Right ventricle myocardium inferior (tissue), 1 donor: ENCODE results near the gene UNC13C. TPM values are rescaled to one million over a fixed set of nuclear protein-coding genes. Genes with fewer than 3 reads are reported as not detected.

Source experiments
- ATAC-seq: fragments of 200-7000 bp; cut with Tn5 transposase; one replicate; pipeline ENCODE4 v1.9.1; 2020; ENCODE audit warnings: mild to moderate bottlenecking, moderate library complexity
- DNase-seq: peaks from one replicate; pipeline ENCODE4 v3.0.0; 2021; ENCODE audit errors: missing footprints
- intact Hi-C: fragments of 100-400 bp; cut with DNase I; formaldehyde crosslinking; loops from one replicate; pipeline ENCODE4 v1.11.0; 2022
- total RNA-seq: library from RNA; stranded (reverse); fragmentation: NEBNext Ultra II Directional; extraction: Animal tissue kit (Norgen Biotek cat#: 25700); gene quantifications from one replicate; pipeline ENCODE4 v1.2.1, GENCODE V29; 2021
- donor health status: DM: no; HTN: yes; CAD: no; lungs with severe emphysema.

The UNC13C gene
- total RNA-seq, 1 donor from 2014 or later, result 0.08 TPM

GRCh38 chr15:54256190-54256589 is 277.9 kb downstream of the UNC13C start:
- no peak for DNase-seq
- intact Hi-C loops, result no loop called here
- no peak for ATAC-seq

- intact Hi-C loops, result no loop called here
- ATAC-seq, result no peak
- DNase-seq, result no peak
These were observed 295.7 kb downstream of the UNC13C start for GRCh38 chr15:54273928-54274327.

GRCh38 chr15:54277834-54278233 is 299.6 kb downstream of the UNC13C start:
- no peak for ATAC-seq
- intact Hi-C loops, result no loop called here
- DNase-seq, result no peak

GRCh38 chr15:54280726-54281125 is 302.5 kb downstream of the UNC13C start:
- ATAC-seq (no peak), DNase-seq (no peak)
- intact Hi-C loops, result no loop called here

GRCh38 chr15:54282228-54282836 is 304.1 kb downstream of the UNC13C start:
- intact Hi-C loops, result no loop called here
- DNase-seq (no peak), ATAC-seq (no peak)

GRCh38 chr15:54288049-54288448 is 309.8 kb downstream of the UNC13C start:
- ATAC-seq (no peak), DNase-seq (no peak)
- intact Hi-C loops, result no loop called here

- ATAC-seq (no peak), DNase-seq (no peak)
- intact Hi-C loops, result no loop called here
These were observed 311.4 kb downstream of the UNC13C start for GRCh38 chr15:54289590-54290136.

- intact Hi-C loops, result no loop called here
- DNase-seq (no peak), ATAC-seq (no peak)
These were observed 320.2 kb downstream of the UNC13C start for GRCh38 chr15:54298396-54298795.

- ATAC-seq, result no peak
These were observed 326.1 kb downstream of the UNC13C start for GRCh38 chr15:54304321-54304720.

GRCh38 chr15:54305138-54305537 is 326.9 kb downstream of the UNC13C start:
- ATAC-seq (no peak), DNase-seq (no peak)
- intact Hi-C loops, result no loop called here

More at GRCh38 chr15:54304321-54304720, 326.1 kb downstream of the UNC13C start:
- intact Hi-C loops, result no loop called here
- no peak for DNase-seq

GRCh38 chr15:54307252-54307902 is 329.1 kb downstream of the UNC13C start:
- intact Hi-C loops, result no loop called here
- ATAC-seq, result no peak
- no peak for DNase-seq

- intact Hi-C loops, result no loop called here
- DNase-seq (no peak), ATAC-seq (no peak)
These were observed 329.7 kb downstream of the UNC13C start for GRCh38 chr15:54307926-54308325.

- intact Hi-C loops, result no loop called here
- no peak for DNase-seq
- no peak for ATAC-seq
These were observed 334.3 kb downstream of the UNC13C start for GRCh38 chr15:54312528-54312927.

GRCh38 chr15:54321426-54321825 is 343.2 kb downstream of the UNC13C start:
- DNase-seq, result no peak
- intact Hi-C loops, result no loop called here
- no peak for ATAC-seq

- intact Hi-C loops, result no loop called here
- no peak for DNase-seq
- no peak for ATAC-seq
These were observed 344.1 kb downstream of the UNC13C start for GRCh38 chr15:54322341-54322740.

- DNase-seq, result no peak
- intact Hi-C loops, result no loop called here
- ATAC-seq, result no peak
These were observed 367.1 kb downstream of the UNC13C start for GRCh38 chr15:54345301-54345700.

GRCh38 chr15:54345827-54346226 is 367.6 kb downstream of the UNC13C start:
- intact Hi-C loops, result no loop called here
- no peak for DNase-seq
- no peak for ATAC-seq

GRCh38 chr15:54347082-54347827 is 369.0 kb downstream of the UNC13C start:
- DNase-seq, result no peak
- intact Hi-C loops, result no loop called here
- no peak for ATAC-seq

- DNase-seq (no peak), ATAC-seq (no peak)
- intact Hi-C loops, result no loop called here
These were observed 375.5 kb downstream of the UNC13C start for GRCh38 chr15:54353726-54354125.

- ATAC-seq, result no peak
- intact Hi-C loops, result no loop called here
These were observed 376.1 kb downstream of the UNC13C start for GRCh38 chr15:54354341-54354740.

More at GRCh38 chr15:54354341-54354740, 376.1 kb downstream of the UNC13C start:
- DNase-seq, result no peak
